AG09319 (cell line): ENCODE measurements around the gene LY6G6F.

Source experiments
- DNase-seq: peaks from one replicate; pipeline ENCODE4 v3.0.0-alpha.2; 2010; ENCODE audit warnings: low read depth; ENCODE audit errors: extremely low read depth
- CTCF ChIP-seq: IDR thresholded peaks from 2 replicates; pipeline ENCODE4 v1.5.1; 2011; ENCODE audit warnings: low read depth, mild to moderate bottlenecking, inconsistent platforms, low read length, moderate library complexity

Gene LY6G6F

GRCh38 chr6:31706599-31706998 is at the start of gene LY6G6F:
Gene LY6G6F (plus strand): TSS chr6:31706866. CDS start chr6:31706907, 41 bp downstream.
- DNase-seq, result no peak

DNA sequence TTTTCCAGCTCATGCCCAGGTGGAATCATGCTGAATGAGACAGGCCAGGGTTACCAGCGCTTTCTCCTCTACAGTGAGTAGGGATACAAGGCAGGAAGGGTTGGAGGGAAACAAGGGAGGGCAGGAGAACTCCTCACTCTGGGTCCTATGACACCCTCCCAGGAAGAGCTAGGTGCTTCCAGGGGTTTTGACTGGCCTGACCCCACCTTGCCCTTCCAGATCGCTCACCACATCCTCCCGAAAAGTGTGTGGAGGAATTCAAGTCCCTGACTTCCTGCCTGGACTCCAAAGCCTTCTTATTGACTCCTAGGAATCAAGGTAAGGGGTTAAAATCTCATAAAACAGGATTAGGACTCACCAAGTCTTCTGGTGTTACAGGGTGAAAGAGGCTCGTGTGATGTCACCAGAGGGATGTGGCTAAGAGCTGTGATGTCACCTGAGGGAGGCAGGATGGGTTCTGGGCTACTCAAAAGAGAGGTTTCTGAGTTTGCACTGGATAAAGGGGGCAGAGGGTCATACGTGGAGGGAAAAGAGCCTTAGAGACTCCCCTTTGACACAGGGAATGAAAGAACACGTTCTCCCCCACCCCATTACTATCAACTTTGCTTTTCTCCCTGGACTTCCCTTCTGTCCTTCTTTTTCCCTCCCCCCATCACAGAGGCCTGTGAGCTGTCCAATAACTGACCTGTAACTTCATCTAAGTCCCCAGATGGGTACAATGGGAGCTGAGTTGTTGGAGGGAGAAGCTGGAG is 49.1 kb upstream of the LY6G6F start:
- DNase-seq, result no peak
- TF ChIP-seq CTCF, result no peak

More at GRCh38 chr6:31706599-31706998, at the start of gene LY6G6F:
- TF ChIP-seq CTCF, result no peak

GRCh38 chr6:31658158-31658688 is 48.4 kb upstream of the LY6G6F start:
- no peak for TF ChIP-seq CTCF
- DNase-seq, result no peak

DNA sequence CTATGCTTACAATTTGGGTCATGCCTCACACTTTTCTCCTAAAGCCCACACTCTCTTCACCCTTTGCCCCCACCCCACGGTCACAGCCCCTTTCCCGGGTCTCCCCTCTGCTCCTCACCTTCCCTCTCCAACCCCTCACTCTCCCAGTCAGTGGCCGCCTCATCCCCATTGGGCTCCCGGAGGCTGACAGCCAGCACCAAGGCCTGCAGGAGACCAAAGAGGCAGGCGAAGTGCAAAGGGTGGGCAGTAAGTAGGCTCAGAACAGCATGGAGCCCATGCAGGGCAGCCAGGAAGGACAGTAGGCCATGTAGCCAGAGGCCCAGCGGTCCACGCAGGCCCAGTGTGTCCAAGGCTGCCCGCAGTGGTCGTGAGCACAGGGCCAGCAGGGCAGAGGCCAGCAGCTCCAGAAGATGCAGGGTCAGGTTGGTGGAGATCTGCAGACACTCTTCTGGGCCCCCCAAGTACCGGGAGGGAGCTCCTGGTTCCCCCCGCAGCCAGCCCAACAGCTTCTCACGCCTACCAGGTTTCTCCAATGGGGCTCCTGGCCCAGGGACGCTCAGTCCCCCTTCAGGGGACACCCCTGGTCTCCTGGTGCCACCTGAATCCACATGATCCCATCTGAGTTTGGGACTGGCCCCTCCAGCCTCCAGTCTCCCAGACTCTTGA is 47.5 kb upstream of the LY6G6F start:
- DNase-seq, result no peak

DNA sequence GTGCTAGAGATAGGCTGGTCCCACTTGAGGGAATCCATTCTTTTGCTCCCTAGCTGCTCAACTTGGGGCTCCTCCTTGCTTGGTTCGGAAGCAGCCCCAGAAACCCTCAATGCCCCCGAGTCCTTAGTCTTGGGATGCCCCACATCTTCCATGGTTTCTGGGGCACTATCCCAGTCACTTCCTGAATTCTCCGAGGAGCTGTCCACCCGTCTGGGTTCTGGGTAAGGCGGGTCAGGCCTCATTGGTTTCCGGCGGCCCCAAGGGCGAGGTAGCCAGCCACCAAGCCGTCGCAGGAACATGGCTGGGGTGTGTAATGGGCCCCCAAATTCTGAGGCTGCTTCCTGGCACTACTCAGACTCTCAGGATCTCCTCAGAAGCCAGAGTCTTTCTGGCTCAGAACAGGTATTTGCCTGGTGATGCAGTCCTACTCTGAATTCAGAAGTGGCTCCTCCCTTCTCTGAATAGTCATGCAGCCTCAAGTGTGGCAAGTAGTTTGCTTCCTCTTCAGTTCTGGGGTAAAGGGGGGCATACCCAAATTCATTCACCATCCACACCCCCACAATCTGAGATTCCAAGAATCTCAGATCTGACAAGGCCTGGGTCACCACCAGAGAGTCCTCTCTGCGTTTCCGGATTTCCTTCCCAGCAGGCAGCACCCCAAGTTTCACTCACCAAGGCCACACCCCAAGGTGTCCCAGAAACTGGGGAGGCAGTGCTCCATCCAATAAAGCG is 46.9 kb upstream of the LY6G6F start:
- DNase-seq, result no peak
- TF ChIP-seq CTCF, result no peak

More for the DNA sequence above, 47.5 kb upstream of the LY6G6F start:
- no peak for TF ChIP-seq CTCF

- TF ChIP-seq CTCF, result no peak
- peak; percentile 49 for DNase-seq
Measured at GRCh38 chr6:31660381-31661261, 46.0 kb upstream of the LY6G6F start, which contains the start of gene C6orf47. Gene C6orf47 (minus strand): TSS chr6:31660778. CDS start chr6:31659947, 831 bp downstream.
